Prostate gland (tissue), 2 donors: ENCODE measurements around the gene NOS1AP.

ENCODE experiments used
- CTCF ChIP-seq, 4 experiments: fragments of 200-600 bp in 2 of 4; fragments of 450-650 bp in 2 of 4; sonication (generic) in 2 of 4; IDR thresholded peaks; 1 replicate in 3 of 4; 2 replicates in 1 of 4; pipeline ENCODE4 v1.5.1; 2016 to 2019; ENCODE audit warnings: antibody characterized with exemption in 4 of 4, mild to moderate bottlenecking in 2 of 4, moderate library complexity in 2 of 4
- POLR2A ChIP-seq: fragments of 450-650 bp; IDR thresholded peaks from one replicate; pipeline ENCODE4 v1.6.1; 2016; ENCODE audit warnings: antibody characterized with exemption, mild to moderate bottlenecking

GRCh38 chr1:162236618-162237017 is 167.1 kb downstream of the NOS1AP start:
- TF ChIP-seq CTCF (IDR thresholded peaks at IDR 0.05) (no peak), POLR2A (no peak)
